A673 (cell line): ENCODE results near the gene VPS51. TPM values are rescaled to one million over a fixed set of nuclear protein-coding genes. Genes with fewer than 3 reads are reported as not detected.

ENCODE experiments used
- BruUV-seq: library from RNA; stranded (reverse); fragments of 400-500 nt; replicated peaks from 2 replicates; lab custom pipeline; 2021; lab: Mats Ljungman, UMichigan
- CTCF ChIA-PET: fragments of 300-600 bp; sonication (Branson Sonifier 250); formaldehyde crosslinking; loops from one replicate; lab custom pipeline; 2022; ENCODE audit warnings: antibody characterized with exemption; lab: Charles Lee
- POLR2A ChIA-PET: fragments of 300-600 bp; sonication (Branson Sonifier 250); formaldehyde crosslinking; loops from one replicate; lab custom pipeline; 2022; ENCODE audit warnings: antibody characterized with exemption; ENCODE audit not compliant: low non-redundant PET; lab: Charles Lee
- DNase-seq: peaks from one replicate; pipeline ENCODE4 v3.0.0-alpha.2; 2015; ENCODE audit warnings: low spot score
- H3K27ac ChIP-seq: fragments of 200-600 bp; sonication (generic); 2 replicates; pipeline ENCODE4 v1.5.1; 2016; ENCODE audit warnings: mixed run types, low read depth, mild to moderate bottlenecking, mixed read lengths, antibody characterized with exemption, low read length; ENCODE audit not compliant: poor library complexity, severe bottlenecking
- H3K27me3 ChIP-seq: fragments of 200-600 bp; sonication (generic); replicated peaks from 2 replicates; pipeline ENCODE4 v1.6.1; 2017; ENCODE audit warnings: mixed run types, low read depth, mild to moderate bottlenecking, mixed read lengths, antibody characterized with exemption, low read length; ENCODE audit not compliant: insufficient read depth, poor library complexity
- H3K36me3 ChIP-seq: fragments of 200-600 bp; sonication (generic); 2 replicates; pipeline ENCODE4 v1.6.1; 2016; ENCODE audit warnings: mixed run types, mild to moderate bottlenecking, mixed read lengths, antibody characterized with exemption, low read length; ENCODE audit not compliant: insufficient read depth, poor library complexity, severe bottlenecking
- H3K4me1 ChIP-seq: fragments of 200-600 bp; sonication (generic); 2 replicates; pipeline ENCODE4 v1.6.1; 2017; ENCODE audit warnings: mixed run types, mild to moderate bottlenecking, mixed read lengths, antibody characterized with exemption, low read length; ENCODE audit not compliant: insufficient read depth, poor library complexity, severe bottlenecking
- H3K4me3 ChIP-seq: fragments of 200-600 bp; sonication (generic); 2 replicates; pipeline ENCODE4 v1.5.1; 2016; ENCODE audit warnings: low read depth, mixed run types, mild to moderate bottlenecking, mixed read lengths, low read length; ENCODE audit not compliant: poor library complexity, severe bottlenecking
- H3K9me3 ChIP-seq: fragments of 200-600 bp; sonication (generic); 2 replicates; pipeline ENCODE4 v1.6.1; 2016; ENCODE audit warnings: mixed run types, low read depth, mild to moderate bottlenecking, mixed read lengths, antibody characterized with exemption, low read length; ENCODE audit not compliant: poor library complexity, severe bottlenecking
- CTCF ChIP-seq: fragments of 300-800, 200-600 bp; sonication (generic); conservative IDR thresholded peaks from 2 replicates; pipeline ENCODE4 v1.5.1; 2017; ENCODE audit warnings: low read depth, mild to moderate bottlenecking, antibody characterized with exemption, low read length, moderate library complexity, mixed read lengths
- EZH2 ChIP-seq: fragments of 200-600 bp; sonication (generic); IDR thresholded peaks from 2 replicates; pipeline ENCODE4 v1.6.1; 2017; ENCODE audit warnings: borderline replicate concordance, low read depth, mild to moderate bottlenecking, mixed read lengths, antibody characterized with exemption, low read length; ENCODE audit not compliant: poor library complexity, severe bottlenecking
- intact Hi-C: fragments of 100-400 bp; cut with micrococcal nuclease; formaldehyde crosslinking; loops from one replicate; pipeline ENCODE4 v1.10.0; 2022; ENCODE audit not compliant: unreplicated experiment
- total RNA-seq: library from RNA; stranded (reverse); gene quantifications from 2 replicates; pipeline ENCODE4 v1.2.3, GENCODE V29; 2021

The VPS51 gene
- total RNA-seq, 1 experiment from 2014 or later = 125 TPM

DNA sequence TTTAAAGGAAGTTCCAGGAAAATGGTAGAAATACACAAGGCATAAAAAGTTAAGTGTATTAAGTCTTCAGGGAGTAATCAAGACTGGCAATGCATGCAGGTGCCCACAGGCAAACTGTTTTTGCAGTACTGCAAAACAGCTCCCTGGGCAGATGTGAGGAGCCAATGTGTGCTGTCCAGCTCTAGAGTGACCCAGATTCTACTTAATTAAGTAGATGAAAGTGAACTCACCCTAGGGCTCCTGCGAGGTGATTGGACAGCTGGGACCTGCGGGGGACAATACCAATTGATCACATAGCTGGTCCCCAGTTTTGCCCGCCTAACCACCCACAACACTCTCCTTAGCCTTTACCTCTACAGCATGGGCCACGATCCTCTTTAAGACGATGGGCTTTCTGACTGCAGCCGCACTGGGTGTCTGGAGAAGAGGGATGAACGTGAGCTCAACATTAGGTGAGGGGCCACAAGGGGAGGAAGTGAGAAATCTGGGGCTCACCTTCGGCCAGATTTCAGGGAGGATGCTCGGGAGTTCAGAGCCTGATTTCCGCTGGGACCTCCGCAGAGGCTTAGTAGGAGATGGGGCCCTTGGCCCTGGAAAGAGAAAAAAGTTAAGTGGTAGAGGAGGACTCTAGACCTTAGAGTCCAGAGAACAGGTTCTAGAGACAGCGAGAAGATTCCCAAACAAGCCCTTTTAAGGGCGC lies 12.7 kb upstream of the VPS51 start:
- ChIA-PET POLR2A (interaction anchor here (0.6 kb wide), 1 partner anchor 52 kb away, joined by 3 read pairs; no protein-coding TSS in a partner anchor), CTCF (no interaction called here)
- Histone ChIP-seq H3K4me1 (peaks cover 12% of the 10 kb centered on the region), H3K4me3 (peak overlapping the region; percentile 76), H3K27ac (peak overlapping the region; percentile 90), H3K36me3 (peaks cover 48% of the 10 kb centered on the region), H3K27me3 (no peaks in the 10 kb centered on the region), H3K9me3 (no peaks in the 10 kb centered on the region)
- BruUV-seq = no TSS peak
- intact Hi-C loops = no loop called here
- DNase-seq = no peak
- TF ChIP-seq CTCF = no peak

- Histone ChIP-seq H3K27ac (peak within 1 kb of the TSS; percentile 90), H3K4me1 (peaks cover 12% of the 10 kb centered on the region), H3K27me3 (no peaks in the 10 kb centered on the region), H3K36me3 (peaks cover 41% of the 10 kb centered on the region), H3K9me3 (no peaks in the 10 kb centered on the region), H3K4me3 (peak within 1 kb of the TSS; percentile 76)
- no peak for TF ChIP-seq EZH2
- TF ChIP-seq CTCF = no peak
- DNase-seq = peak; percentile 99
- ChIA-PET POLR2A (interaction anchor here (0.5 to 0.6 kb wide), 2 partner anchors 51 to 1472 kb away, joined by 3 read pairs; no protein-coding TSS in a partner anchor), CTCF (no interaction called here)
- intact Hi-C loops = no loop called here
- no TSS peak for BruUV-seq
Measured at GRCh38 chr11:65083834-65084597, 12.0 kb upstream of the VPS51 start, which contains the start of the genes CDCA5 and ZFPL1. TSS of gene CDCA5 (minus strand) at chr11:65084040. CDS start at chr11:65083978, 62 bp downstream. TSS of gene ZFPL1 (plus strand) at chr11:65084222. CDS start at chr11:65084699, 477 bp downstream.

DNA sequence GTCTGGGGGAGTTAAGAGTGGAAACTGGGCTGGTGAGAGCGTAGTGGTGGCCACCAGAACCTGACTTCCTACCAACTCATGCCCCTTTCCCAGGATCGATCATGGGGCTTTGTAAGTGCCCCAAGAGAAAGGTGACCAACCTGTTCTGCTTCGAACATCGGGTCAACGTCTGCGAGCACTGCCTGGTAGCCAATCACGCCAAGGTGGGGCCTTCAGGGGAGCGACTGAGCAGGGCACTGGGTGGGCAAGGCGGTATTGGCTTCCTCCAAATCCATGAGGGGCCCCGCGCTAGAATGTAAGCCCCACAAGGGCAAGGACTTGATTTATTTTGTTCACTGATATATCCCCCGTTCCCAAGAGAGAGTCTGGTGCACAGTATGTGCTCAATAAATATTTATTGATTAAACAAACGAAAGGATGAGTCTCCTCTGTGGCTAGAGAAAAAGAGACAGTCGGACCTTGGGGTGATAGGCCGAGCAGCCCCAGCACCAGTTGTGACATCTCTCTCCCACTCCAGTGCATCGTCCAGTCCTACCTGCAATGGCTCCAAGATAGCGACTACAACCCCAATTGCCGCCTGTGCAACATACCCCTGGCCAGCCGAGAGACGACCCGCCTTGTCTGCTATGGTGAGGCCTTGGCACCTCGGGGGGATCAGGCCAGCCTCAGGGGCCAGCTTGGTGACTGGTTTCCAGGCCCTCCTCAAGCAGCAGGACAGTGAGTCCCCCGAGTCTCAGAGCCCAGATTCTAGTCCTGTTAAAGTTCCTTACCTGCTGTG lies 11.2 kb upstream of the VPS51 start:
- BruUV-seq = TSS peak; percentile 71
- TF ChIP-seq EZH2 (no peak), CTCF (no peak)
- intact Hi-C loops = no loop called here
- peak overlapping the region; percentile 90 for H3K27ac ChIP-seq
- H3K4me3 ChIP-seq = peak overlapping the region; percentile 76
- no peaks in the 10 kb centered on the region for H3K27me3 ChIP-seq
- peaks cover 12% of the 10 kb centered on the region for H3K4me1 ChIP-seq
- ChIA-PET POLR2A (no interaction called here), CTCF (interaction anchor here (0.7 to 1.1 kb wide), 2 partner anchors 27 to 29 kb away, joined by 3 read pairs; partner anchors contain the start of gene TM7SF2)
- DNase-seq = no peak
- peaks cover 35% of the 10 kb centered on the region for H3K36me3 ChIP-seq
- no peaks in the 10 kb centered on the region for H3K9me3 ChIP-seq
